Testis (tissue), 2 donors: Measurements from ENCODE around the gene KLHDC7B.

Experiments used
- CTCF ChIP-seq, 3 experiments: fragments of 450-650 bp in 2 of 3; fragments of 200-600 bp in 1 of 3; sonication (generic) in 1 of 3; IDR thresholded peaks; one replicate each; pipeline ENCODE4 v1.5.1; 2016 to 2019; ENCODE audit warnings: antibody characterized with exemption in 3 of 3, mild to moderate bottlenecking in 2 of 3, moderate library complexity in 1 of 3
- POLR2A ChIP-seq: fragments of 450-650 bp; IDR thresholded peaks from one replicate; pipeline ENCODE4 v1.6.1; 2017; ENCODE audit warnings: antibody characterized with exemption, mild to moderate bottlenecking, moderate library complexity

- TF ChIP-seq POLR2A (no peak), CTCF (IDR thresholded peaks at IDR 0.05) (no peak)
Measured at GRCh38 chr22:50599816-50600455, 54.2 kb downstream of the KLHDC7B start.
